Kidney (tissue), 14 donors: ENCODE results near the gene SULT1C3. TPM values are rescaled to one million over a fixed set of nuclear protein-coding genes. Genes with fewer than 3 reads are reported as not detected.
A peak's percentile ranks its signal among the peaks of the same experiment; 100 is the strongest.

Source experiments
- DNase-seq, 5 donors: peaks; one replicate each; pipeline ENCODE4 v3.0.0-alpha.2; 2013 to 2020
- FAIRE-seq: peaks from 2 replicates; lab custom pipeline; 2012; peaks lifted over from hg19 to GRCh38; lab: Jason Lieb, UNC
- H3K27ac ChIP-seq, 2 donors: one replicate each; pipeline ENCODE4 v1.7.0; 2013; ENCODE audit warnings: low read depth in 2 of 2, low read length in 2 of 2, inconsistent platforms in 1 of 2
- H3K27me3 ChIP-seq: one replicate; pipeline ENCODE4 v1.7.1; 2013; ENCODE audit warnings: low read length, inconsistent platforms; ENCODE audit not compliant: control insufficient read depth, insufficient read depth
- H3K36me3 ChIP-seq, 3 donors: one replicate each; pipeline versions ENCODE4 v1.7.0 to v1.7.1; 2013; ENCODE audit warnings: low read length in 3 of 3, control low read depth in 1 of 3, inconsistent platforms in 1 of 3; ENCODE audit not compliant: insufficient read depth in 3 of 3, control insufficient read depth in 2 of 3
- H3K4me1 ChIP-seq, 3 donors: one replicate each; pipeline versions ENCODE4 v1.7.0 to v1.7.1; 2013; ENCODE audit warnings: low read length in 3 of 3, inconsistent platforms in 1 of 3, low read depth in 1 of 3; ENCODE audit not compliant: control insufficient read depth in 2 of 3, insufficient read depth in 2 of 3
- H3K4me3 ChIP-seq, 3 donors: one replicate each; pipeline versions ENCODE4 v1.7.0 to v1.8.1; 2013; ENCODE audit warnings: low read length in 3 of 3, control low read depth in 1 of 3, inconsistent platforms in 1 of 3
- H3K9ac ChIP-seq, 3 donors: one replicate each; pipeline versions ENCODE4 v1.7.0 to v1.7.1; 2013; ENCODE audit warnings: low read length in 3 of 3, control low read depth in 1 of 3, inconsistent platforms in 1 of 3
- H3K9me3 ChIP-seq, 3 donors: one replicate each; pipeline versions ENCODE4 v1.7.0 to v1.7.1; 2013; ENCODE audit warnings: low read length in 3 of 3, control low read depth in 1 of 3, inconsistent platforms in 1 of 3; ENCODE audit not compliant: control insufficient read depth in 2 of 3, insufficient read depth in 1 of 3
- intact Hi-C: fragments of 100-400 bp; cut with DNase I; formaldehyde crosslinking; loops from one replicate; pipeline ENCODE4 v1.11.1; 2022
- polyA plus RNA-seq: library from polyadenylated mRNA; stranded (reverse); fragments of 350-450 nt; fragmentation: Illumina TruSeq; extraction: RNeasy Lipid Tissue Mini Kit (QIAGEN cat#74804); gene quantifications from one replicate; pipeline ENCODE4 v1.2.3, GENCODE V29; 2014; ENCODE audit warnings: low read depth, low replicate concordance; ENCODE audit not compliant: insufficient read depth
- total RNA-seq: library from RNA; stranded (reverse); fragmentation: NEBNext Ultra II Directional; extraction: Animal tissue kit (Norgen Biotek cat#: 25700); gene quantifications from one replicate; pipeline ENCODE4 v1.2.1, GENCODE V29; 2021
- TF ChIP-seq, protein P1 (sequence below): IDR thresholded peaks from 3 replicates; pipeline ENCODE4 v1.5.1; 2012; ENCODE audit warnings: mild to moderate bottlenecking, moderate library complexity, borderline replicate concordance; ENCODE audit not compliant: insufficient read depth; ENCODE audit errors: extremely low read depth
- donor health status: control.
- donor health status: control.
- donor health status: control.
- donor health status: control.
- donor health status: control.
- donor health status: DM: yes; HTN: yes; CAD: no.
- donor health status: Normal renal cell carcinoma (clear cell type).

Gene SULT1C3
- total and polyA plus RNA-seq, 2 donors from 2014 or later: not detected

DNA sequence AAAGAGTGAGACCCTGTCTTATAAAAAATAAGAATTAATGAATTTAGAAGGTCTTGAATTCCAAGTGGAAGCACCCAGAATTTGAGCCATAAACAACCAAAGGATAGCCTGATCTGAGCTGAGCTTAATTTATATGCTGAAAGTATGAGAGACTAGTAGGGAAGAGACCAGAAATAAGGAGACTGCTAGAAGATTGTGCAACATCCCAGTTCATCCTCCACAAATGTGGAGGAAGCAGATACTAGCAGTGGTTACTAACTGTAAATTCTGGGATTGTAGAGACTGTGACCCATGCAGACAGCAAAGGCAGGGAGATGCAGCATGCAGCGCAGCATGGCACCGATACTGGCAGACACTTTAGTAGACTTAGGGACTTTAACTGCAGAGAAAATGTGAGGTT lies 47.4 kb downstream of the SULT1C3 start:
- peak overlapping the region; percentile 60 to 82 for H3K27ac ChIP-seq
- intact Hi-C loops: no loop called here
- no peaks in the 10 kb centered on the region for H3K36me3 ChIP-seq
- peaks cover 3 to 12% (median 10%) of the 10 kb centered on the region in 3 donors for H3K4me1 ChIP-seq
- peak overlapping the region in 1 of 3 donors; percentile 20 for H3K9ac ChIP-seq
- H3K4me3 ChIP-seq: peak overlapping the region in 2 of 3 donors; percentile 29 to 31
- TF ChIP-seq, protein P1, sequence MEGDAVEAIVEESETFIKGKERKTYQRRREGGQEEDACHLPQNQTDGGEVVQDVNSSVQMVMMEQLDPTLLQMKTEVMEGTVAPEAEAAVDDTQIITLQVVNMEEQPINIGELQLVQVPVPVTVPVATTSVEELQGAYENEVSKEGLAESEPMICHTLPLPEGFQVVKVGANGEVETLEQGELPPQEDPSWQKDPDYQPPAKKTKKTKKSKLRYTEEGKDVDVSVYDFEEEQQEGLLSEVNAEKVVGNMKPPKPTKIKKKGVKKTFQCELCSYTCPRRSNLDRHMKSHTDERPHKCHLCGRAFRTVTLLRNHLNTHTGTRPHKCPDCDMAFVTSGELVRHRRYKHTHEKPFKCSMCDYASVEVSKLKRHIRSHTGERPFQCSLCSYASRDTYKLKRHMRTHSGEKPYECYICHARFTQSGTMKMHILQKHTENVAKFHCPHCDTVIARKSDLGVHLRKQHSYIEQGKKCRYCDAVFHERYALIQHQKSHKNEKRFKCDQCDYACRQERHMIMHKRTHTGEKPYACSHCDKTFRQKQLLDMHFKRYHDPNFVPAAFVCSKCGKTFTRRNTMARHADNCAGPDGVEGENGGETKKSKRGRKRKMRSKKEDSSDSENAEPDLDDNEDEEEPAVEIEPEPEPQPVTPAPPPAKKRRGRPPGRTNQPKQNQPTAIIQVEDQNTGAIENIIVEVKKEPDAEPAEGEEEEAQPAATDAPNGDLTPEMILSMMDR: no peak
- DNase-seq (no peak), FAIRE-seq (no peak)
- no peaks in the 10 kb centered on the region for H3K9me3 ChIP-seq
- no peaks in the 10 kb centered on the region for H3K27me3 ChIP-seq

DNA sequence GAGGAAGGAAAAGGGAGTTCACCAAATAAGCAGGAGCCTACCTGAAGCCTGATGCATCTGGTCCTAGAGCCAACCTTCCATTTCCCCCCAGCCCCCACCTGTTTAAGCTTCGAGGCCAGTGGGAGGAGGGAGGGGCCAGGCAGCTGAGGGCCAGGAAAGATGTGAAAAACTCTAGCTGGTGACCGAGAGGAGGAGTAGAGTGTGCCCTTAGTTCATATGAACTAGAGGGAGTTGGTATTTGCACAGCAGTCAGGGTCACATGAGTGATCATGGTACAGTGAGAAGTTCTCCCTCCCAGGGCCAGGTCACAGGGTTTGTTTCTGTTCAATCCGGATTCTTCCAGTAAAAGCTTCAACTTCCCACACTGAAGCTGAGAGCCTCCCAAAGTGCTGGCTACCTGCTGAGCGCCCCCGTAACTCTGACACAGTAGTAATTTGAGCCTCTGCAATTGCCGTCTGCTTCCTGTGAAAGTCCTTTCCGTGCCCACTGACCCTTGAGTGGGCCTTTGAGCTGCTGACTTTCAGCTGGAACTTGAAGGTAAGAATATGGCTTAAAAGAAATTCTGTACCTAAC lies 48.9 kb downstream of the SULT1C3 start, which contains the start of gene SULT1C2:
Gene SULT1C2 (plus strand): TSS at position 362 of the 573 bp plus-strand sequence. CDS start 4,773 bp downstream, outside the sequence.
- peaks cover 3 to 12% (median 10%) of the 10 kb centered on the region in 3 donors for H3K4me1 ChIP-seq
- intact Hi-C loops: no loop called here
- FAIRE-seq (no peak), DNase-seq (peak; percentile 84 to 98 (median 94))
- TF ChIP-seq, protein P1: no peak
- peak within 1 kb of the TSS; percentile 96 for H3K27ac ChIP-seq
- peaks cover 0 to 1% (median 0%) of the 10 kb centered on the region in 3 donors for H3K36me3 ChIP-seq
- H3K4me3 ChIP-seq: peak within 1 kb of the TSS; percentile 12 to 82 (median 78)
- H3K9ac ChIP-seq: peak within 1 kb of the TSS in 2 of 3 donors; percentile 12 to 92
- no peaks in the 10 kb centered on the region for H3K9me3 ChIP-seq
- H3K27me3 ChIP-seq: no peaks in the 10 kb centered on the region

DNA sequence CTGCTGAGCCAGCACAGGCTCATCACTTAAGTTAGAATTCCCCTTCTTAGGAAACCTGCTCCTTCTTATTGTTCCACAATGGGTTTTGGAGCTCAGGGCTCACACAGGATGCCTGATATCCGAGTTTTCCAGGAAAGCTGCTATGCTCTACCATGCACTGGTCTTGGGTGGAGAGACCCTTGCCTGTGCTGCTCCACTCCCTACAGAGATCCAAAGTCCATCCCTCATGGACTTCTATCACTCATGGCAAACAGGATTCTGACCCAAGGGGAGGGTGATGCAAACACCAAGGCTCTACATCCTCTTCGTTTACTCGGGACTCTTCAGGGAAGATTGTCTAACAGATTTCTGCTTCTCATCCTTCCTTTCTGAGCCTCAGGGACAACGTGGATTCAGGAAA lies 54.1 kb downstream of the SULT1C3 start:
- DNase-seq (no peak), FAIRE-seq (no peak)
- Histone ChIP-seq H3K4me3 (no peak overlapping the region), H3K9ac (no peak overlapping the region), H3K36me3 (peaks cover 0 to 28% (median 19%) of the 10 kb centered on the region in 3 donors), H3K27ac (no peak overlapping the region), H3K4me1 (peaks cover 3 to 8% (median 3%) of the 10 kb centered on the region in 3 donors), H3K9me3 (no peaks in the 10 kb centered on the region), H3K27me3 (no peaks in the 10 kb centered on the region)
- intact Hi-C loops: no loop called here
- TF ChIP-seq, protein P1: no peak
